HL-60 (cell line): ENCODE data around the gene WFS1.

Experiments used
- DNase-seq, 2 experiments: peaks; one replicate each; pipeline ENCODE4 v3.0.0-alpha.2; 2010 to 2020; ENCODE audit warnings: low read depth in 1 of 2, low spot score in 1 of 2
- H3K27ac ChIP-seq: fragments of 250-450 bp; sonication (Bioruptor Pico); replicated peaks from 2 replicates; pipeline ENCODE4 v1.5.1; 2020; ENCODE audit warnings: mild to moderate bottlenecking, moderate library complexity
- H3K27me3 ChIP-seq: fragments of 250-450 bp; sonication (Bioruptor Pico); 2 replicates; pipeline ENCODE4 v1.5.1; 2021; ENCODE audit warnings: mild to moderate bottlenecking, moderate library complexity; ENCODE audit not compliant: insufficient read depth, poor library complexity, severe bottlenecking
- H3K4me3 ChIP-seq: replicated peaks from 2 replicates; pipeline ENCODE4 v1.5.1; 2011; ENCODE audit warnings: mild to moderate bottlenecking, control low read depth, low read length; ENCODE audit not compliant: insufficient read depth
- CTCF ChIP-seq: IDR thresholded peaks from one replicate; pipeline ENCODE4 v1.5.1; 2011; ENCODE audit warnings: low read length, control low read depth, inconsistent platforms; ENCODE audit not compliant: insufficient read depth
- GABPA ChIP-seq: IDR thresholded peaks from 2 replicates; pipeline ENCODE4 v1.6.1; 2012; ENCODE audit warnings: low read depth
- POLR2AphosphoS5 ChIP-seq: IDR thresholded peaks from 2 replicates; pipeline ENCODE4 v1.6.1; 2012; ENCODE audit warnings: low read depth
- REST ChIP-seq: IDR thresholded peaks from 2 replicates; pipeline ENCODE4 v1.6.1; 2012; ENCODE audit warnings: low read depth; ENCODE audit not compliant: insufficient replicate concordance
- SPI1 ChIP-seq: IDR thresholded peaks from 2 replicates; pipeline ENCODE4 v1.6.1; 2012; ENCODE audit warnings: low read depth, mild to moderate bottlenecking, borderline replicate concordance

The WFS1 gene

GRCh38 chr4:6232836-6233785 is 36.5 kb upstream of the WFS1 start:
- H3K27ac ChIP-seq: no peak overlapping the region
- no peaks in the 10 kb centered on the region for H3K27me3 ChIP-seq
- TF ChIP-seq CTCF (no peak), REST (no peak), SPI1 (no peak), GABPA (no peak), POLR2AphosphoS5 (no peak)
- no peak overlapping the region for H3K4me3 ChIP-seq
- DNase-seq: no peak

GRCh38 chr4:6233929-6234328 is 35.7 kb upstream of the WFS1 start:
- no peak overlapping the region for H3K4me3 ChIP-seq
- no peak overlapping the region for H3K27ac ChIP-seq
- no peak for DNase-seq
- TF ChIP-seq REST: no peak
- no peak for TF ChIP-seq GABPA
- no peak for TF ChIP-seq POLR2AphosphoS5
- no peak for TF ChIP-seq SPI1
- TF ChIP-seq CTCF: no peak
- no peaks in the 10 kb centered on the region for H3K27me3 ChIP-seq

- no peak for TF ChIP-seq SPI1
- no peak for TF ChIP-seq CTCF
- no peak for DNase-seq
- Histone ChIP-seq H3K27ac (no peak overlapping the region), H3K4me3 (no peak overlapping the region), H3K27me3 (no peaks in the 10 kb centered on the region)
These were observed 34.6 kb upstream of the WFS1 start for GRCh38 chr4:6235012-6235411.
